GM15510 (cell line): ENCODE data around the gene GLIS2.

ENCODE experiments used
- POLR2A ChIP-seq: IDR thresholded peaks from 3 replicates; pipeline ENCODE4 v1.6.1; 2011; ENCODE audit warnings: borderline replicate concordance; ENCODE audit not compliant: insufficient read length; ENCODE audit errors: extremely low read depth

GLIS2 gene

GRCh38 chr16:4334724-4335495 lies 19.0 kb downstream of the GLIS2 start:
- no peak for TF ChIP-seq POLR2A

GRCh38 chr16:4336701-4337539 lies 21.1 kb downstream of the GLIS2 start:
- TF ChIP-seq POLR2A, result no peak

- no peak for TF ChIP-seq POLR2A
Observed at GRCh38 chr16:4337540-4338088, 21.7 kb downstream of the GLIS2 start.

- no peak for TF ChIP-seq POLR2A
Observed at GRCh38 chr16:4338125-4338582, 22.3 kb downstream of the GLIS2 start.

GRCh38 chr16:4338712-4339299 lies 22.9 kb downstream of the GLIS2 start:
- TF ChIP-seq POLR2A, result no peak

GRCh38 chr16:4339455-4339854 lies 23.6 kb downstream of the GLIS2 start:
- TF ChIP-seq POLR2A, result no peak

GRCh38 chr16:4339909-4340308 lies 24.0 kb downstream of the GLIS2 start:
- no peak for TF ChIP-seq POLR2A

GRCh38 chr16:4340443-4340842 lies 24.6 kb downstream of the GLIS2 start:
- TF ChIP-seq POLR2A, result no peak

- no peak for TF ChIP-seq POLR2A
Observed at GRCh38 chr16:4341250-4341649, 25.4 kb downstream of the GLIS2 start.

- TF ChIP-seq POLR2A, result no peak
Observed at GRCh38 chr16:4342866-4343744, 27.2 kb downstream of the GLIS2 start.

- no peak for TF ChIP-seq POLR2A
Observed at GRCh38 chr16:4344983-4345835, 29.3 kb downstream of the GLIS2 start.

GRCh38 chr16:4345836-4346781 lies 30.2 kb downstream of the GLIS2 start:
- TF ChIP-seq POLR2A, result no peak
